LNCAP (cell line): ENCODE data around the gene NACAD.

Experiments used
- TF ChIP-seq, protein P1 (sequence below): fragments of 450-650 bp; IDR thresholded peaks from 2 replicates; pipeline ENCODE4 v1.5.1; 2017; ENCODE audit warnings: mild to moderate bottlenecking

The NACAD gene

DNA sequence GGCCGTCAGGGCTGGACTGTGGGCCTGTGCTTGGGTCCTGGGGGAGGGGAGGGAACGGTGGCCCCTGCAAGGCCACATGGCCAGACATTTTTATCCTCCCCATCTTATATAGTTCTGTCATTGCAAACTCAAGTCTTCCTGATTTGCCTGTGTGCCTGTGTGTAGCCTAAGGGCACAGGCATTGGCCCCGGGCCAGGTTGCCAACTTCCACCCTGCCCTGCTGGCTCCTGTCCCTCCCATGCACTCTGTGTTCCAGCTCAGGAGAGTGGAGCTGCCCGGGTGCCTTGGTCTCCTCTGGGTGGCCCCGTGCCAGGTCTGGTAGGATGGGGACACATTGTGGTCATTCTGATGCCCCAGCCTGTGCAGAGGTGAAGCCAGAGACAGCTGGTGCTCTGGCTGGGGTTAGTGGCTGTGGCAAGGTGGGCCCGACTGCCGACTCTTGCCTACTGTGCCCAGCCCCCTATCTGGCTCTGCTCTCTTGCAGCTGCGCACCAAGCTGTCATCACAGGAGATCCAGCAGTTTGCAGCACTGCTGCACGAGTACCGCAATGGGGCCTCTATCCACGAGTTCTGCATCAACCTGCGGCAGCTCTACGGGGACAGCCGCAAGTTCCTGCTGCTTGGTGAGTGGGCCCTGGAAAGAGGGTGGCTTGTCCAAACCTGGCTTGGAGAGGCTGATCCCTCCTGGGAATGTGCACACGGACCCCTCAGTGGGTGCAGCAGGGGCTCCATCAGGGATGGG, 14.8 kb downstream of the NACAD start:
- TF ChIP-seq, protein P1, sequence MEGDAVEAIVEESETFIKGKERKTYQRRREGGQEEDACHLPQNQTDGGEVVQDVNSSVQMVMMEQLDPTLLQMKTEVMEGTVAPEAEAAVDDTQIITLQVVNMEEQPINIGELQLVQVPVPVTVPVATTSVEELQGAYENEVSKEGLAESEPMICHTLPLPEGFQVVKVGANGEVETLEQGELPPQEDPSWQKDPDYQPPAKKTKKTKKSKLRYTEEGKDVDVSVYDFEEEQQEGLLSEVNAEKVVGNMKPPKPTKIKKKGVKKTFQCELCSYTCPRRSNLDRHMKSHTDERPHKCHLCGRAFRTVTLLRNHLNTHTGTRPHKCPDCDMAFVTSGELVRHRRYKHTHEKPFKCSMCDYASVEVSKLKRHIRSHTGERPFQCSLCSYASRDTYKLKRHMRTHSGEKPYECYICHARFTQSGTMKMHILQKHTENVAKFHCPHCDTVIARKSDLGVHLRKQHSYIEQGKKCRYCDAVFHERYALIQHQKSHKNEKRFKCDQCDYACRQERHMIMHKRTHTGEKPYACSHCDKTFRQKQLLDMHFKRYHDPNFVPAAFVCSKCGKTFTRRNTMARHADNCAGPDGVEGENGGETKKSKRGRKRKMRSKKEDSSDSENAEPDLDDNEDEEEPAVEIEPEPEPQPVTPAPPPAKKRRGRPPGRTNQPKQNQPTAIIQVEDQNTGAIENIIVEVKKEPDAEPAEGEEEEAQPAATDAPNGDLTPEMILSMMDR: no peak

DNA sequence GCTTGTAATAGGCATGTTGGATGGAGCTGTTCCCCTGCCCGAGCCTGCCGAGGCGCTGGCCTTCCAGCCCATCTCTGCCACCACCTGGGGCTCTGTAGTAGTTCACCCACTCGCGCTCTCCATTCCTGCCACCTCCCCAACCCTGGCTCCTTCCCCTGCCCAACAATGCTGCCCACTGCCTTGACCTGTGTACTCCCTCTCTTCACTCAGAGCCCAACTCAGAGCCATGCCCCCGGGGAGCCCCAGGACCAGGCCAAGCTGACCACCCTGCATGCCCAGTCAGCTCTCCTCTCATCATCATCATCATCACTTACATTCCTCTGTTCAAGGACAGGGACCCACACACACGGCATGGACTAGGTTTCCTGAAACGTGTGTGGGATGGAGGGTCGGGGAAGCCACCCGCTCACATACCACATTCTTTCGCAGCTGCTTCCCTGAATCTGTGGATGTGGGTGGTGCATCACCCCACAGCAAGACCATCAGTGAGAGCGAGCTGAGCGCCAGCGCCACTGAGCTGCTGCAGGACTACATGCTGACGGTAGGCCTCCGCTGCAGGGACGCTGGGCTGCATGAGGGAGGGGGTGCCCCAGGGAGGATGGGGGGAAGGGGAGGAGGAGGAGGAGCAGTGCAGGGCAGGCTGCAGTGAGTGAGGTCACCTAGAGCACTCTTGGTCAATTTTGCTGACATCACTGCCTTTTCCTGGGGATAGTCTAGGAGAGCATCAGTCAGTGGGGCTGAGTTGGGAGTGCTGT, 15.6 kb downstream of the NACAD start:
- TF ChIP-seq, protein P1: no peak

DNA sequence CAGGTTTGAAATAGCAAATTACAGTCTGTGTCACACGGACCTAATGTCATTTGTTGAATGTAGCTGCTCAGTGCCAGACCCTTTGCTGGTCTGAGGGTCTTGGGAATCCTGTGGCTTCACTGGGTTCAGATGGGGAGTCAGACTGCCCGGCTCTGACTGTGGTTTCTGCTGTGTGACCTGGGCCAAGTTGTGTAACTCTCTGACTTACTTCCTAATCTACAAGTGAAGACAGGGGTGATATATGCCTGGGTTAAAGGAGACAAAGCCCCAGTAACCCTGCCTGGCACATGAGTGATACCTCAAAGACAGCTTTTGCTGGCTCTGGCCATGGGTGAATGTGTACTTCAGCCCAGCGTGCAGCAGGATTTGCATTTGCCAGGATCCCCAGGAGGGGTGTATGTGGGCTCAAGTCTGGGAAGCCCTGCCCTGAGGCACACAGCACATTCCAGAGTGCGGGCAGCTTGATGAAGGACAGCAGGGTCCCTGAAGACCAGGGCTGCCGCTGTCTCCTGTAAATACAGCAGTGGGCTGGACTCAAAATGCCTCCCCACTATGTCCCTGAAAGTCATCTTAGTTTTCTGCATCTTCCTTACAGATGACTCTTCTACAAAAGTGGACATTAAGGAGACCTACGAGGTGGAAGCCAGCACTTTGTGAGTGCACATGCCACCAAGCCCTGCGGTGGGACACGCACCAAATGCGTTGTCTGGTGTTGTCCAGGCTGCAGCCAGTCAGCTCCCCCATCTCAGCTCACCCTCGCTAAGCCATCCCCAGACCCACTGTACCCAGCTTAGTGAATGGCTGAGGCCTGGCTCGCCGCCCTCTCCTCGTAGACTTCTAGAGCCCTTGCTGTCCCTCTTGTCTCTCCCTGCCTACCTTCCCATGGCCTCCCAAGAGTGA, 16.4 kb downstream of the NACAD start:
- TF ChIP-seq, protein P1: no peak

DNA sequence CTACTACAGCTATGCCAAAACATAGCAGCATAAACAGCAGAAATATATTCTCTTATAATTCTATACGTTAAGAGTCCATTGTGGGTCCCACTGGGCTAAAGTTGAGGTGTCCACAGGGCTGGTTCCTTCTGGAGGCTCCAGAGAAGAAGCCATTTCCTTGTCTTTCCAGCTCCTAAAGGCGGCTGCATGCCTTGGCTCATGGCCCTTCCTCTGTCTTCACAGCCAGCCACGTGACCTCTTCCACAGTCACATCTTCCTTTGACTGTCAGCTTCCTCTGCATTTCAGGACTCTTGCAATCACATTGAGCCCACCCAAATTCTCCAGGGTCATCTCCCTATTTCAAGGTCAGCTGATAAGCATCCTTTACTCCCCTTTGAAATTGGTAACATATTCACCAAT, 17.2 kb downstream of the NACAD start:
- TF ChIP-seq, protein P1: no peak

DNA sequence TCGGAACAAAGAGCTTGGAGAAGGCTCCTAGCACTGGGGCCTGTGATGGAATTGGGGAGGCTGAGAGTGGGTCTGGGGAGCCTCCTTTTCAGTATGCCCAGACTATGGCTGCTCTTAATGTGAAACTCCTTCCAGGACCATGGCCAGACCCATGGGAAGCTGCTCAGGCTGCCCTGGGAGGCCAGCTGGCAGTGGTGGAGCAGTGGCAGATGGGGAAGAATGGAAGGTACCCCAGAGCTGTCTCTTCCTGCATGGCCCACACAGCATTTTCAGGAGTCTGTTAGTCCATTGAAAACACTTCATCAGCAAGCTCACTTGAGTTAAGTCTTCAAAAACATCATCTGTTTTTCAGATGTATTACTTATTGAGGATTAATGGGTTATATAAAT, 18.5 kb downstream of the NACAD start:
- TF ChIP-seq, protein P1: no peak

DNA sequence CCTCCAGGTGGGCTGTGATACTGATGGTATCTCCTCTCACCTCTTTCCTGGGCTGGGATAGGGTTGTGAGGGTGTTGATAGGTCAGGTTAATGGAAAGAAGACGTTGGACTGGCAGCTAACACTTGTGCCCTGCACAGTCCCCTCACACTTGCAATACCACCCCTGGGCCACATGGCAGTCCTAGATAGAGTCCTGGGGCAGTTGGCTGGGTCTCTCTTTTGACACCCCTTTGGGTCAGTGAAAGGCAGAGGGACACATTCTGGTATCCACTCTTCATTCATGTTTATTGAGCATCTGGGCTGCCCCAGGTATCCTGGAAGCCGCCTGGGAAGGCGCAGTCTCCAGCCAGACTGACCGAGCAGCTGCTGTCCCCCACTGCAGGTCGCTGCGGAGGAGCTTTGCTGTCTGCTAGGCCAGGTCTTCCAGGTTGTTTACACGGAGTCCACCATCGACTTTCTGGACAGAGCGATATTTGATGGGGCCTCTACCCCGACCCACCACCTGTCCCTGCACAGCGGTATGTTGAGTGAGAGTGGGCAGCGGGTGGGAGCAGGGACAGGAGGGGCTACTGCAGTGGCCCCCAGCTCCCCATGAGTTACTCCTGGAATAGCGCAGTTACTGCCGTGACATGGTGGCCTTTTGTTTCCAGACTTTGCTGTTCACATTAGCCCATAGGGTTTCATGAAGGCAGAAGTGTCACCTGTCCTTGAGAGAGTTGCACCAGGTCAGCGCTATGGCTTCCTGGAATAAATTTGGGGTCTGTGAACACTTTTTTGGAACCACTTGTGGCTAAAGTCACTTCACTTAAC, 19.1 kb downstream of the NACAD start:
- TF ChIP-seq, protein P1: no peak
